GM19193 (cell line): ENCODE data around the gene SLC45A1.

Source experiments
- POLR2A ChIP-seq: IDR thresholded peaks from 4 replicates; pipeline ENCODE4 v1.6.1; 2011; ENCODE audit not compliant: insufficient read depth, insufficient read length; ENCODE audit errors: extremely low read depth

SLC45A1 gene

DNA sequence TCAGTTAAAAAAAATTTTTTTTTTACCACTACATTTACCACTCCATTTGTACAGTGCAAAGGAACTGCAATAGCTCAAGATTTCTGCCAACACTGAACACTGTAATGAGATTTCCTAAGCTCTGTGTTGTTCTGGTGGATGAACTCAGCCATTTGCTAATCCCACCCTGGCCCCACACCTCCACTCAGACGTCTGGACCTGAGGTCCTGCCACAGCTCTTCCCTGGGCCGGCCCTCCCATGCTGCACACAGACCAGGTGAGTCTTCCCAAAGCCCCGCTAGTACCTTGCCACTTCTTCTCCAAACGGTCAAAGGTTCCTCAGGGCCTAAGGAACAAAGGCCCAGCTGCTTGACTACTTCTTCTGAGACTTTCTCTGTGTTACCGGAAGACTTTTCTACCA lies 56.4 kb downstream of the SLC45A1 start:
- TF ChIP-seq POLR2A, result no peak

- no peak for TF ChIP-seq POLR2A
These were observed 56.9 kb downstream of the SLC45A1 start for GRCh38 chr1:8374812-8375211.

GRCh38 chr1:8376358-8376840 lies 58.5 kb downstream of the SLC45A1 start:
- TF ChIP-seq POLR2A, result no peak

DNA sequence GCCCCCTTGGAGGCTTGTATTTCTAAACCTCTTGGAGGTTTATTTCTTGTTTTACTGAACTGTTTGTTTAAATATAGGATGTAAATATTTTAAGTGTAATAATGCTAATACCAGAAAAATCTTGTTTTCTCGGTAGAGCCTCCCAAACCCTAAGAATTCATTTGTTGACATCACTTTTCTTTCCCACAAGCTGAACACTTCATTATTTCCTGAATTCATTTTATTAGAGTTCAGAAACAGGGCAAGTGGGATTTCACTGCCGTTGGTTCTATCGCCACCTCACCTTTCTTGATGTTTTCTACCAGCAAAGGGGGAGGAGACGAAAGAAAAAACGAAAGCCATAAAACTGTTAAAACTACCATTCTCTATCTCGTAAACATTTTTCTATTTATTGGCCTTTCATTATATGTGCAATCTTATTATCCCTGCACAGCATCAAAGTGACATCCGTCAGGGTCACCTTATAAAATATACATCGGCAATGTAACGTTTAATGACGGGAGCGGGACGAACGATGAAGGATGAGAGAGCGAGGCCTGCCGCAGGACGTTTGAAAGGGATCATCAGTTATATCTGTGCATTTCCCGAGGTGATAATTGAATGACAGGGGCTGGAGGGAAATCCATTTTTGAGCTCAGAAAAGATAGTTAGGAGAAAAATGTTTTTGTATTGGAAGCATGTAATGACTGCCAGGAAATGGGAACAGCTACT lies 59.5 kb downstream of the SLC45A1 start:
- TF ChIP-seq POLR2A, result no peak

DNA sequence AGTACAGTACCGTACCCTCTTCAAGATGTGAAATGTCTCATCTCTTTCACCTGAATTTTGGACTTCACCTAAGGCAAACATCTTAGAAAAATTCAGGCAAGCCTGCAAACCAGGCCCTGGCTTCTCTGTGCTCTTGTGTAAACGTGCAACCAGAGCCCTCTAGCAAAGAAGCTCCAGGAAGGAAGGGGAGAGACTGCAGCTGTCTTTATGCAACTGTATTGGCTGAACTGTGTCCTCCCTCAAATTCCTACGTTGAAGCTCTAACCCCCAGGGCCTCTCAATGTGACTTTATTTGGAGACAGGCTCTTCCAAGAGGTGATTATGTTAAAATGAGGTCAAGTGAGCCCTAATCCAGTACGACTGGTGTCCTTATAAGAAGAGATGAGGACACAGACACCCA lies 60.3 kb downstream of the SLC45A1 start:
- TF ChIP-seq POLR2A, result no peak

DNA sequence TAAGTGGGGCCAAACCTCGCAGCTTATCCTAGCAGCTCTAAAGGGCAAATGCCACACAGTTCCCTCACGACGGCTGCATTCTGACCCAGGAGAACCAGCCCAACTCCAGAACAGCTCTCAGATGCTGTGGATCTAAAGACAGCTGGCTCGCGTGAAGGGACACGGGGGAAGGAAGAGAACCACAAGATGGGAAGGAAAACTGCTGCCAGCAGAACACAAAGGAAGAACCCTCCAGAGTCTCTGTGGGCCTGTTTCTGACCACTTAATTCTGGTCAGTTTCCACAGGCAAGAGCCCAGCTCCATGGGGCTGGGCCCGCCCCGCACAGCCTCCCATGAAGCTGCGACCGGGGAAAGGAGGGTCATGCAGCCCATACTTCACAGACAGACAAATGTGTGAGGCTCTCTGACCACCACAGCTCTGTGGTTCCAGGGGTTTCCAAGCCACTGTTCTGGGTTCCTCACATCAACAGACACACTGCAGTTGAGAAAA lies 61.1 kb downstream of the SLC45A1 start:
- TF ChIP-seq POLR2A, result no peak

- no peak for TF ChIP-seq POLR2A
These were observed 61.7 kb downstream of the SLC45A1 start for GRCh38 chr1:8379513-8380186.

DNA sequence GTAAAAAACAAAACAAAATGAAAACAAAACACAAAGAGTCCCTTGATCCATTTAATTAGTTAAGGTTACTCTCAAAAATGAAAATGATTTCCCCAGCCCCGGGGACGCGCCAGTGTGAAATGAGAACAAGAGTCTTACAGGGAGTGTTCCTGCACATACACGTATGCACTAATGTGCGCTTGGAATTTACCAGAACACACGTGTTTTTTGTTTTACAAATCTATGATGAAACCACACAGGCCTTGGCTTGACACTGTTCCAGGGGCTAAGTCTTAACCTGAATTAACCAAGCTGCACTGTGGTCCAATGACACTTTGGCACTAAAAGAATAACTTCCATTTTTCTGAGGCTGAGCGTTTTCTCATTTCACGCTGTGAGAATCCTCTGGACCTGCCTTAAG lies 63.7 kb downstream of the SLC45A1 start:
- no peak for TF ChIP-seq POLR2A

DNA sequence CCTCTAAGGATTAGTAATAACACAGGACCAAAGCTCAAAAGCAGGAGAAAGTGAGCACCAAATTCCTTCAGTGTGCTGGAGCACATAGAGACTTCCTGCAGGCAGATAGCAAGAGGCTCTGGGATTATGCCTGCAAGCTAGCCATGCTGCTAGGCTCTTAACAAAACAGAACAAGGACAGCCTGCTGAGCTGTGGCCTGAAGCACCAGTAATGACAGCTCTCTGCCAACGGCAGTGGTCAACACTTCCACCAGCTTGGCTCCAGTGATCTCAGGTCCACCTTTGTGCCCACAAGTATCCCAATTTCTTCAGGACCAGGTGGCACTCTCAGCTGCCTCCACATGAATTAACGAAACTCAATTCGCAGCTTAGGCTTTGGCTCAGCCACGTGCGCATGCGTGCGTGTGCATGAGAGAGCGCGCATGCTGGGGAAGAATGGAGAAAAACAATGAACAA lies 64.2 kb downstream of the SLC45A1 start:
- TF ChIP-seq POLR2A, result no peak

GRCh38 chr1:8382608-8383505 lies 64.9 kb downstream of the SLC45A1 start:
- no peak for TF ChIP-seq POLR2A

GRCh38 chr1:8384088-8384487 lies 66.2 kb downstream of the SLC45A1 start:
- no peak for TF ChIP-seq POLR2A

DNA sequence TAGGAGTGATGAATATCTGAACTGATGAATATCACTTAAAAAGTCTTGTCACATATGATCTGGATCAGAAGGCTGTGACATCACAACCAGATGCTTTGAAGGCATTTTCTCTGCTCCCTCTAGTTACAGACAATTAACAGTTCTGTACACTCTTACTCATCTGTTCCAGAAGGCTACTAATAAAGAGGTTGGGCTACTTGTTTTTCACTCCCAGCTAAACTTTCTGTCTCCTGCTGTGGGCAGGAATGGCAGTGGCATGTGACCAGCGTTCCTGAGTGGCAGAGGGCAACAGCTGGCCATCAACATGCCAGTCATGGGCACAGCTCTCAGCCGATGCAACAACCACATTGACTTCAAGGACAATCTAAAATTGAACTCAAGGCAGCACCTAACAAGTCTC lies 66.7 kb downstream of the SLC45A1 start:
- no peak for TF ChIP-seq POLR2A

GRCh38 chr1:8386247-8386646 lies 68.3 kb downstream of the SLC45A1 start:
- no peak for TF ChIP-seq POLR2A

- no peak for TF ChIP-seq POLR2A
These were observed 71.0 kb downstream of the SLC45A1 start for GRCh38 chr1:8388732-8389562.

- no peak for TF ChIP-seq POLR2A
These were observed 72.1 kb downstream of the SLC45A1 start for GRCh38 chr1:8389958-8390535.

DNA sequence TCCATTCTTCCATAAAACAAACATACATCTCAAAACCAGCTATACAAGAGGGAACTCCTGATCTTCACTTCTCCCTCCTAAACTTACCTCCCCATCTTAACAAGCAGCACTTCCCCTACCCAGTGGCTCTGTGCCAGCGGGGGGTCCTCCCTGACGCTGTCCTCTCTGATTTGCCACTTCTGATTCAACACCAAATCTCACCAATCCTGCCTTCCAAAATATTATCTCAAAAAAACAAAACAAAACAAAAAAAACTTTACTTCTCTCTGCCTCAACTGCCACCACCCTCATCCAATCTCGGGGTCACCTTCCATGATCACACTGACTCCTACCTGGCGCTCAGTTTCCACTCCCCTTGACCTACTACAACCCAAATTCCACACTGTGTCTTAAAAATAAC lies 72.8 kb downstream of the SLC45A1 start:
- TF ChIP-seq POLR2A, result no peak
